Measurements from ENCODE around the gene CARD10. TPM values are rescaled to one million over a fixed set of nuclear protein-coding genes. Genes with fewer than 3 reads are reported as not detected.

Gene CARD10, protein sequence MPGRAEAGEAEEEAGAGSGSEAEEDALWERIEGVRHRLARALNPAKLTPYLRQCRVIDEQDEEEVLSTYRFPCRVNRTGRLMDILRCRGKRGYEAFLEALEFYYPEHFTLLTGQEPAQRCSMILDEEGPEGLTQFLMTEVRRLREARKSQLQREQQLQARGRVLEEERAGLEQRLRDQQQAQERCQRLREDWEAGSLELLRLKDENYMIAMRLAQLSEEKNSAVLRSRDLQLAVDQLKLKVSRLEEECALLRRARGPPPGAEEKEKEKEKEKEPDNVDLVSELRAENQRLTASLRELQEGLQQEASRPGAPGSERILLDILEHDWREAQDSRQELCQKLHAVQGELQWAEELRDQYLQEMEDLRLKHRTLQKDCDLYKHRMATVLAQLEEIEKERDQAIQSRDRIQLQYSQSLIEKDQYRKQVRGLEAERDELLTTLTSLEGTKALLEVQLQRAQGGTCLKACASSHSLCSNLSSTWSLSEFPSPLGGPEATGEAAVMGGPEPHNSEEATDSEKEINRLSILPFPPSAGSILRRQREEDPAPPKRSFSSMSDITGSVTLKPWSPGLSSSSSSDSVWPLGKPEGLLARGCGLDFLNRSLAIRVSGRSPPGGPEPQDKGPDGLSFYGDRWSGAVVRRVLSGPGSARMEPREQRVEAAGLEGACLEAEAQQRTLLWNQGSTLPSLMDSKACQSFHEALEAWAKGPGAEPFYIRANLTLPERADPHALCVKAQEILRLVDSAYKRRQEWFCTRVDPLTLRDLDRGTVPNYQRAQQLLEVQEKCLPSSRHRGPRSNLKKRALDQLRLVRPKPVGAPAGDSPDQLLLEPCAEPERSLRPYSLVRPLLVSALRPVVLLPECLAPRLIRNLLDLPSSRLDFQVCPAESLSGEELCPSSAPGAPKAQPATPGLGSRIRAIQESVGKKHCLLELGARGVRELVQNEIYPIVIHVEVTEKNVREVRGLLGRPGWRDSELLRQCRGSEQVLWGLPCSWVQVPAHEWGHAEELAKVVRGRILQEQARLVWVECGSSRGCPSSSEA
- total RNA-seq (1.1 TPM), polyA plus RNA-seq (4.2 TPM)
- long read RNA-seq, donor 1 = 0 reads
- long read RNA-seq, donor 2, full-length matches to known transcripts = 1 of 1 reads
- long read RNA-seq, donor 2, partial matches to known transcripts = 0 of 1 reads
- long read RNA-seq, donor 2, other reads (novel, unspliced or antisense) = 0 of 1 reads
- long read RNA-seq, donor 3, full-length matches to known transcripts = 1 of 1 reads
- long read RNA-seq, donor 3, partial matches to known transcripts = 0 of 1 reads
- long read RNA-seq, donor 3, other reads (novel, unspliced or antisense) = 0 of 1 reads
- long read RNA-seq, donor 4, partial matches to known transcripts = 85 of 86 reads
- long read RNA-seq, donor 4, other reads (novel, unspliced or antisense) = 0 of 86 reads
- long read RNA-seq, donor 5, partial matches to known transcripts = 15 of 16 reads
- long read RNA-seq, donor 5, other reads (novel, unspliced or antisense) = 0 of 16 reads
- long read RNA-seq, donor 6 = 0 reads
- long read RNA-seq, donor 7, partial matches to known transcripts = 51 of 51 reads
- long read RNA-seq, donor 7, other reads (novel, unspliced or antisense) = 0 of 51 reads
- long read RNA-seq, donor 8 = 0 reads
- long read RNA-seq, donor 9 = 0 reads
- long read RNA-seq, donor 10, partial matches to known transcripts = 0 of 1 reads
- long read RNA-seq, donor 10, other reads (novel, unspliced or antisense) = 0 of 1 reads

DNA sequence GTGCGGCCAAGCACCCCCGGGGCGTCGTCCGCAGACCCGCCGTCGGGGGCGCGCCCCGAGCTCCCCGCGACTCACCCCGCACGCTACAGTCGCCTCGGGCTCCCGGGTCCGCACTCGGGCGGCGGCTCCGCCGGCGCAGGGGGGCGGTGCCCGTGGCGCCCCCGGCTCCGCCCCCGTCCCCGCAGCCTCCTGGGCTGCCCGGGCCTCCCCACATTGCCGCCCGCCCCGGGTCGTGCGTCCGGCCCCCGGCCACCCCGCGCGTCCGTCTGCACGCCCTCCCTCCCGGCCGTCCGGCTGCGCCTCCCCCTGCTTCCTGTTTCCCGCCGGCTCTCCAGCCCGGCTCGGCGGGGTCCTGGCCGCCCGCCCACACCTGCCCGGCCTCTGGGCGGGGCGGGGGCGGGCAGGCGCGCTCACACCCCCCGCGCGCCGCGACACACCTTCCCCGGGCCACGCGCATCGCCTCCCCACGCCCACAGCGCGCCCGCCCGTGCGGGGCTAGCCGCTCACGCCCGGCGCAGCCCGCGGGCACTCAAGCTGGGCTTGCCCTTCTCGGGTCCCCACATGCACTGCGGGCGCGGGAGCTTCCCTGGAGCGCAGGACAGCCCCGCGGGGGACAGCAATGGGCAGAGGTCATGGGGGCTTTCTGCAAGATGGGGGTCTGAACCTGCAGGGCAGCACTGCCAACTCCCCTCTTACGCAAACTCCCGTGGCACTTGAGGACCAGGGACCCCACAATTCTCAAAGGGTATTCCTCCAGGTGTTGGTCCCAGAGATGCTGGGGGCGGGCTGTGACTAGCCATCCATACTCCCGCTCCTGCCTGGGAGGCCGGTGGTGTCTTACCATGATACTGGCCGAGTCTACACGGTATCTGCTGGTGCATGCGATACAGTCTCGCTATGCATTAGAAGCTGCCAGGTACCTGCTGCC, at the start of gene CARD10:
Gene CARD10 (minus strand): TSS at position 148 of the 928 bp plus-strand sequence. CDS start 215 bp downstream, outside the sequence.
- no peak for DNase-seq (ENCODE audit: low read depth in 6 of 9, low spot score in 9 of 9)
- no peaks in the 10 kb centered on the region for H3K36me3 ChIP-seq (ENCODE audit: control insufficient read depth in 2 of 2, insufficient read depth in 2 of 2, low read length in 1 of 2)
- peaks cover 0 to 3% of the 10 kb centered on the region in 2 donors for H3K9me3 ChIP-seq (ENCODE audit: control insufficient read depth in 2 of 2, insufficient read depth in 1 of 2, low read length in 1 of 2)
- H3K27ac ChIP-seq (ENCODE audit: low read depth in 1 of 2, low read length in 1 of 2) = no peak within 1 kb of the TSS
- no peaks in the 10 kb centered on the region for H3K4me1 ChIP-seq (ENCODE audit: control insufficient read depth in 2 of 2, insufficient read depth in 2 of 2, low read length in 2 of 2)
- H3K4me3 ChIP-seq (ENCODE audit: low read length in 2 of 2) = peak within 1 kb of the TSS in 1 of 2 donors; percentile 40
- WGBS = 7% methylated on average over 99 of the region's 99 CpGs
- peaks cover 41 to 79% of the 10 kb centered on the region in 2 donors for H3K27me3 ChIP-seq (ENCODE audit: control insufficient read depth in 2 of 2, insufficient read depth in 1 of 2, low read length in 1 of 2)

DNA sequence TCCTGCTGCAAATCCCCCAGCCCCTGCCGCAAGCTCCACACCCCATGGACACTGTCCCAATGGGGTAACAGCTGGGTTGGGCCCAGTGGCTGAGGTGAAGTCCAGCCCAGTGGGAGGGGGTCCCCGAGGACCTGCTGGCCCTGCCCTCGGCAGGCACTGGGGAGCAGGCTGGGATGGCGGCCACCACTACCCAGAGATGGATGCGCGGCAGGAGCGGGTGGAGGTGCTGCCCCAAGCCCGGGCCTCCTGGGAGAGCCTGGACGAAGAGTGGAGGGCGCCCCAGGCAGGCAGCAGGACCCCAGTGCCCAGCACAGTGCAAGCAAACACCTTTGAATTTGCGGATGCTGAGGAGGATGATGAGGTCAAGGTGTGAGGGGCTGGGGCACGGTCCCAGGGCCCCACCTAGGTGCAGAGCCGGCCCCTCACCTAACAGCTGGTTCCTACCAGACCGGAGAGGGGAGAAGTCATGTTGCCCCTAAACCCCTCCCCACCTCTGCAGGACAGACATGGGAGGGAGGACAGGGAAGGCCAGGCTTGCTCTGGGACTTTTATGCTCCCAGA, 49.3 kb upstream of the CARD10 start:
- no peak overlapping the region for H3K27ac ChIP-seq (ENCODE audit: low read depth in 1 of 2, low read length in 1 of 2)
- peaks cover 3 to 62% of the 10 kb centered on the region in 2 donors for H3K27me3 ChIP-seq (ENCODE audit: control insufficient read depth in 2 of 2, insufficient read depth in 1 of 2, low read length in 1 of 2)
- DNase-seq (ENCODE audit: low read depth in 6 of 9, low spot score in 9 of 9) = no peak
- no peak overlapping the region for H3K4me3 ChIP-seq (ENCODE audit: low read length in 2 of 2)
- H3K36me3 ChIP-seq (ENCODE audit: control insufficient read depth in 2 of 2, insufficient read depth in 2 of 2, low read length in 1 of 2) = no peaks in the 10 kb centered on the region
- 97% methylated on average over 14 of the region's 14 CpGs for WGBS
- H3K9me3 ChIP-seq (ENCODE audit: control insufficient read depth in 2 of 2, insufficient read depth in 1 of 2, low read length in 1 of 2) = no peaks in the 10 kb centered on the region
- H3K4me1 ChIP-seq (ENCODE audit: control insufficient read depth in 2 of 2, insufficient read depth in 2 of 2, low read length in 2 of 2) = peaks cover 14 to 20% of the 10 kb centered on the region in 2 donors

DNA sequence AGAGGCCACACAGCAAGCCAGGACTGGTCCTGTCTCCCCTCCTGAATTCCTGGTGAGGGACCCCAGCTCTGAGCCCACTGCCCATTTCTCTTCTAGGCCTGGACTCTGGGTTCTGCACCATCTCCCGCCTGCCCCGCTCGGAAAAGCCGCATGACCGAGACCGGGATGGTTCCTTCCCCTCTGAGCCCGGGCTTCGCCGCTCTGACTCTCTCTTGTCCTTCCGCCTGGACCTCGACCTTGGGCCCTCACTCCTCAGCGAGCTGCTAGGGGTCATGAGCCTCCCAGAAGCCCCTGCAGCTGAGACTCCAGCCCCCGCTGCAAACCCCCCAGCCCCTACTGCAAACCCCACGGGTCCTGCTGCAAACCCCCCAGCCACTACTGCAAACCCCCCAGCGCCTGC, 48.8 kb upstream of the CARD10 start:
- no peak overlapping the region for H3K4me3 ChIP-seq (ENCODE audit: low read length in 2 of 2)
- DNase-seq (ENCODE audit: low read depth in 6 of 9, low spot score in 9 of 9) = no peak
- H3K9me3 ChIP-seq (ENCODE audit: control insufficient read depth in 2 of 2, insufficient read depth in 1 of 2, low read length in 1 of 2) = no peaks in the 10 kb centered on the region
- H3K27me3 ChIP-seq (ENCODE audit: control insufficient read depth in 2 of 2, insufficient read depth in 1 of 2, low read length in 1 of 2) = peaks cover 8 to 66% of the 10 kb centered on the region in 2 donors
- peaks cover 14 to 20% of the 10 kb centered on the region in 2 donors for H3K4me1 ChIP-seq (ENCODE audit: control insufficient read depth in 2 of 2, insufficient read depth in 2 of 2, low read length in 2 of 2)
- 95% methylated on average over 15 of the region's 15 CpGs for WGBS
- H3K27ac ChIP-seq (ENCODE audit: low read depth in 1 of 2, low read length in 1 of 2) = no peak overlapping the region
- H3K36me3 ChIP-seq (ENCODE audit: control insufficient read depth in 2 of 2, insufficient read depth in 2 of 2, low read length in 1 of 2) = no peaks in the 10 kb centered on the region

DNA sequence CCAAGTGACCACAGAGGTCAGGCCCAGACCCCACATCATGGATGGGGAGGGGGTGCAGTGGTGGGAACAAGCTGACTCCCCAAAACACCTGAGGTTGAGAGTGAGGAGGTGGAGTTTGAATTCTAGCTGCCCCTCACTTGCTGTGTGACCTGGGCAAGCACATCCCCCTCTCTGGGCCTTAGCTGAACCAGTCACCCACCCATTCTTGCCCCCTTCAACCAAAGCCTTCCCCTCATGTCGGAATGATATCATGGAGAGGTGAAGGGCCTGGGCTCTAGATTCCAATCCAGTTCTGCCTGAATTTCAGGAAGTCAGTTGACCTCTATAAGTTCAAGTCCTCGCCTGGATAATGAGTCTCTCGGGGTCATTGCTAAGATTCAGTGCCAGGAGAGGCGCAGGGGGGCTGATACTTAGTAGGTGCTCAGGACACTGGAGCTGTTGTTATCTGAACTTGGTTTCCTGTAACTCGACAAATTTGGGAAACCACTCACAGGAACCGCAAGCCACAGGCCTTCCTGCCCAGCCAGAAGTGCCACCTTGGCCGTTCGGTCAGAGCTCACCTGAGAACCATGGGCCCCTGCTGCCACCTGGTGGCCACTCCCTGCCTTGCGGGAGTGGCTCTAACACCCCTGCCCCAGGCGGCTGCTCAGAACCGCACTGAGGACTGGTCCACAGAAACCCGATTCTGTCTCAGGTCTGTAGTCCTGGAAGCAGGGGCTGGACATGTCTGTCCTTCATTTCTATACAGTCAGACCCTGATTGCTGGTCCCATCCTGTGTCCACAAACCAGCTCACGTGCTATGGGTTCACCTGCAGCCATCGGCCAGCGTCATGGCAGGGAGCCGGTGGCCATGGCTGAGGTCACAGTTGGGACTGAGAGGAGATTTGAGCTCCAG, 47.9 kb upstream of the CARD10 start:
- 27% methylated on average over 16 of the region's 16 CpGs for WGBS
- no peaks in the 10 kb centered on the region for H3K9me3 ChIP-seq (ENCODE audit: control insufficient read depth in 2 of 2, insufficient read depth in 1 of 2, low read length in 1 of 2)
- peaks cover 14 to 20% of the 10 kb centered on the region in 2 donors for H3K4me1 ChIP-seq (ENCODE audit: control insufficient read depth in 2 of 2, insufficient read depth in 2 of 2, low read length in 2 of 2)
- DNase-seq (ENCODE audit: low read depth in 6 of 9, low spot score in 9 of 9) = peak; percentile 44 to 88 (median 68)
- H3K4me3 ChIP-seq (ENCODE audit: low read length in 2 of 2) = no peak overlapping the region
- H3K27ac ChIP-seq (ENCODE audit: low read depth in 1 of 2, low read length in 1 of 2) = no peak overlapping the region
- peaks cover 16 to 75% of the 10 kb centered on the region in 2 donors for H3K27me3 ChIP-seq (ENCODE audit: control insufficient read depth in 2 of 2, insufficient read depth in 1 of 2, low read length in 1 of 2)
- H3K36me3 ChIP-seq (ENCODE audit: control insufficient read depth in 2 of 2, insufficient read depth in 2 of 2, low read length in 1 of 2) = no peaks in the 10 kb centered on the region

DNA sequence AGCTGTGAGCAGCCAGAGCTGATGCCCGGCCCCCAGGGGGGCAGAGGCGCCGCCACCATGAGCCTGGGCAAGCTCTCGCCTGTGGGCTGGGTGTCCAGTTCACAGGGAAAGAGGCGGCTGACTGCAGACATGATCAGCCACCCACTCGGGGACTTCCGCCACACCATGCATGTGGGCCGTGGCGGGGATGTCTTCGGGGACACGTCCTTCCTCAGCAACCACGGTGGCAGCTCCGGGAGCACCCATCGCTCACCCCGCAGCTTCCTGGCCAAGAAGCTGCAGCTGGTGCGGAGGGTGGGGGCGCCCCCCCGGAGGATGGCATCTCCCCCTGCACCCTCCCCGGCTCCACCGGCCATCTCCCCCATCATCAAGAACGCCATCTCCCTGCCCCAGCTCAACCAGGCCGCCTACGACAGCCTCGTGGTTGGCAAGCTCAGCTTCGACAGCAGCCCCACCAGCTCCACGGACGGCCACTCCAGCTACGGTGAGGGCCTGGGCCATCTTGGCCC, 47.2 kb upstream of the CARD10 start:
- Histone ChIP-seq H3K27ac (ENCODE audit: low read depth in 1 of 2, low read length in 1 of 2) (no peak overlapping the region), H3K27me3 (ENCODE audit: control insufficient read depth in 2 of 2, insufficient read depth in 1 of 2, low read length in 1 of 2) (peaks cover 23 to 81% of the 10 kb centered on the region in 2 donors), H3K4me3 (ENCODE audit: low read length in 2 of 2) (no peak overlapping the region), H3K4me1 (ENCODE audit: control insufficient read depth in 2 of 2, insufficient read depth in 2 of 2, low read length in 2 of 2) (peaks cover 14 to 26% of the 10 kb centered on the region in 2 donors), H3K36me3 (ENCODE audit: control insufficient read depth in 2 of 2, insufficient read depth in 2 of 2, low read length in 1 of 2) (no peaks in the 10 kb centered on the region), H3K9me3 (ENCODE audit: control insufficient read depth in 2 of 2, insufficient read depth in 1 of 2, low read length in 1 of 2) (peaks cover under 1 to 5% of the 10 kb centered on the region in 2 donors)
- no peak for DNase-seq (ENCODE audit: low read depth in 6 of 9, low spot score in 9 of 9)
- 7% methylated on average over 28 of the region's 28 CpGs for WGBS

DNA sequence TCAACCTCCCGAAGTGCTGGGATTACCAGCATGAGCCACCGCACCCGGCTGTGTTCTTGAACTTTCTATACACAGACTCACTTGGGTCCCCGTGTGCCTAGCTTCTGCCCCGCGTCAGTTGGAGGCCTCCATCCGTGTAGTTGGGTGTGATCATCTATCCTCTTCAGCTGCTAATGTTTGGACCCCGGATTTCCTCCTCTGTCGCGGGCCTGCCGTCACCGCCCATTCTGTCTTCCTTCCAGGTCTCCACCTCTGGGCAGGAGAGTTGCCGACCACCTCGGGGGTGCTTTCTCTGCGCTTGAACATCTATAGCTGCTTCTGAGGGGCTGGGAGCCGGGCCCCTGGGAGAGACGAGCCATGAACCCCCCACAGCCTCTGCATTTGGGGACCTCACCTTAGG, 46.6 kb upstream of the CARD10 start:
- DNase-seq (ENCODE audit: low read depth in 6 of 9, low spot score in 9 of 9) = no peak
- peaks cover 2 to 5% of the 10 kb centered on the region in 2 donors for H3K9me3 ChIP-seq (ENCODE audit: control insufficient read depth in 2 of 2, insufficient read depth in 1 of 2, low read length in 1 of 2)
- peaks cover 14 to 31% of the 10 kb centered on the region in 2 donors for H3K4me1 ChIP-seq (ENCODE audit: control insufficient read depth in 2 of 2, insufficient read depth in 2 of 2, low read length in 2 of 2)
- WGBS = 43% methylated on average over 17 of the region's 17 CpGs
- H3K27ac ChIP-seq (ENCODE audit: low read depth in 1 of 2, low read length in 1 of 2) = no peak overlapping the region
- H3K27me3 ChIP-seq (ENCODE audit: control insufficient read depth in 2 of 2, insufficient read depth in 1 of 2, low read length in 1 of 2) = peaks cover 28 to 83% of the 10 kb centered on the region in 2 donors
- no peak overlapping the region for H3K4me3 ChIP-seq (ENCODE audit: low read length in 2 of 2)
- H3K36me3 ChIP-seq (ENCODE audit: control insufficient read depth in 2 of 2, insufficient read depth in 2 of 2, low read length in 1 of 2) = no peaks in the 10 kb centered on the region

Measured in thymus (tissue), 14 donors.